Thyroid gland (tissue), 4 donors: ENCODE measurements around the gene COG1.

Experiments
- POLR2A ChIP-seq, 2 donors: fragments of 450-650 bp; IDR thresholded peaks; one replicate each; pipeline ENCODE4 v1.6.1; 2017; ENCODE audit warnings: antibody characterized with exemption in 2 of 2, mild to moderate bottlenecking in 2 of 2, moderate library complexity in 1 of 2
- TF ChIP-seq, protein P1 (sequence below), 6 experiments: fragments of 200-600 bp in 3 of 6; fragments of 450-650 bp in 3 of 6; sonication (generic) in 3 of 6; IDR thresholded peaks; one replicate each; pipeline ENCODE4 v1.5.1; 2016 to 2019; ENCODE audit warnings: antibody characterized with exemption in 6 of 6, mild to moderate bottlenecking in 2 of 6, inconsistent platforms in 1 of 6, moderate library complexity in 1 of 6

- TF ChIP-seq, protein P1, sequence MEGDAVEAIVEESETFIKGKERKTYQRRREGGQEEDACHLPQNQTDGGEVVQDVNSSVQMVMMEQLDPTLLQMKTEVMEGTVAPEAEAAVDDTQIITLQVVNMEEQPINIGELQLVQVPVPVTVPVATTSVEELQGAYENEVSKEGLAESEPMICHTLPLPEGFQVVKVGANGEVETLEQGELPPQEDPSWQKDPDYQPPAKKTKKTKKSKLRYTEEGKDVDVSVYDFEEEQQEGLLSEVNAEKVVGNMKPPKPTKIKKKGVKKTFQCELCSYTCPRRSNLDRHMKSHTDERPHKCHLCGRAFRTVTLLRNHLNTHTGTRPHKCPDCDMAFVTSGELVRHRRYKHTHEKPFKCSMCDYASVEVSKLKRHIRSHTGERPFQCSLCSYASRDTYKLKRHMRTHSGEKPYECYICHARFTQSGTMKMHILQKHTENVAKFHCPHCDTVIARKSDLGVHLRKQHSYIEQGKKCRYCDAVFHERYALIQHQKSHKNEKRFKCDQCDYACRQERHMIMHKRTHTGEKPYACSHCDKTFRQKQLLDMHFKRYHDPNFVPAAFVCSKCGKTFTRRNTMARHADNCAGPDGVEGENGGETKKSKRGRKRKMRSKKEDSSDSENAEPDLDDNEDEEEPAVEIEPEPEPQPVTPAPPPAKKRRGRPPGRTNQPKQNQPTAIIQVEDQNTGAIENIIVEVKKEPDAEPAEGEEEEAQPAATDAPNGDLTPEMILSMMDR (IDR thresholded peaks at IDR 0.05), result no peak
- no peak for TF ChIP-seq POLR2A (IDR thresholded peaks at IDR 0.05)
Observed at GRCh38 chr17:73160980-73161630, 31.8 kb upstream of the COG1 start.
